GM12872 (cell line): Measurements from ENCODE around the gene KCNQ1OT1.

Experiments used
- CTCF ChIP-seq: IDR thresholded peaks from 3 replicates; pipeline ENCODE4 v1.5.1; 2011; ENCODE audit warnings: low read depth, mild to moderate bottlenecking, low read length, moderate library complexity; ENCODE audit not compliant: insufficient read depth

KCNQ1OT1 gene

GRCh38 chr11:2689651-2690575, 9.9 kb downstream of the KCNQ1OT1 start:
- no peak for TF ChIP-seq CTCF

- TF ChIP-seq CTCF, result no peak
These were observed 11.2 kb downstream of the KCNQ1OT1 start for GRCh38 chr11:2688381-2689231.

- no peak for TF ChIP-seq CTCF
These were observed 12.0 kb downstream of the KCNQ1OT1 start for GRCh38 chr11:2687782-2688191.

- TF ChIP-seq CTCF, result no peak
These were observed 12.6 kb downstream of the KCNQ1OT1 start for GRCh38 chr11:2687223-2687530.

- TF ChIP-seq CTCF, result no peak
These were observed 13.2 kb downstream of the KCNQ1OT1 start for GRCh38 chr11:2686360-2687222.

- no peak for TF ChIP-seq CTCF
These were observed 14.0 kb downstream of the KCNQ1OT1 start for GRCh38 chr11:2685566-2686359.
